ENCODE results near the gene TEAD1.

Gene TEAD1

GRCh38 chr11:12905435-12905834 lies 231.2 kb downstream of the TEAD1 start:
- no peak overlapping the region for H3K27ac ChIP-seq
- DNase-seq (ENCODE audit: low spot score), result no peak
- CTCF ChIA-PET, result no interaction called here
- TF ChIP-seq, protein P1, sequence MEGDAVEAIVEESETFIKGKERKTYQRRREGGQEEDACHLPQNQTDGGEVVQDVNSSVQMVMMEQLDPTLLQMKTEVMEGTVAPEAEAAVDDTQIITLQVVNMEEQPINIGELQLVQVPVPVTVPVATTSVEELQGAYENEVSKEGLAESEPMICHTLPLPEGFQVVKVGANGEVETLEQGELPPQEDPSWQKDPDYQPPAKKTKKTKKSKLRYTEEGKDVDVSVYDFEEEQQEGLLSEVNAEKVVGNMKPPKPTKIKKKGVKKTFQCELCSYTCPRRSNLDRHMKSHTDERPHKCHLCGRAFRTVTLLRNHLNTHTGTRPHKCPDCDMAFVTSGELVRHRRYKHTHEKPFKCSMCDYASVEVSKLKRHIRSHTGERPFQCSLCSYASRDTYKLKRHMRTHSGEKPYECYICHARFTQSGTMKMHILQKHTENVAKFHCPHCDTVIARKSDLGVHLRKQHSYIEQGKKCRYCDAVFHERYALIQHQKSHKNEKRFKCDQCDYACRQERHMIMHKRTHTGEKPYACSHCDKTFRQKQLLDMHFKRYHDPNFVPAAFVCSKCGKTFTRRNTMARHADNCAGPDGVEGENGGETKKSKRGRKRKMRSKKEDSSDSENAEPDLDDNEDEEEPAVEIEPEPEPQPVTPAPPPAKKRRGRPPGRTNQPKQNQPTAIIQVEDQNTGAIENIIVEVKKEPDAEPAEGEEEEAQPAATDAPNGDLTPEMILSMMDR (conservative IDR thresholded peaks at IDR 0.05; ENCODE audit: low read depth), result no peak
- POLR2A ChIA-PET (ENCODE audit: low non-redundant PET), result no interaction called here

DNA sequence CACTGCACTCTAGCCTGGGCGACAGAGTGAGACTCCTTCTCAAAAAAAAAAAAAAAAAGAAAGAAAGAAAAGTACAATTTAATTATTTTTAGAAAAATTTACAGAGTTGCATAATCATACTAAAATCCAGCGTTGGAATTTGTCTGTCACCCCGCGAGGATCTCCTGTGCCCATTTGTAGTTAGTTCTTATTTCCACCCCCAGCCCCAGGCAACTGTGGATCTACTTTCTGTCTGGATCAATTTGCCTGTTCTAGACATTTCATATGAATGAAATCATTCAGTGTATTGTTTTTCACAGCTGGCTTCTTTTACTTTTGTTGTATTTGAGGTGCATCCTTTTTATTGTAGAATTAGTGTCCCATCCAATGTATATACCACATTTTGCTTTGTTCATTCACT lies 232.3 kb downstream of the TEAD1 start:
- ChIA-PET POLR2A (ENCODE audit: low non-redundant PET) (no interaction called here), CTCF (interaction anchor here (0.6 kb wide), 1 partner anchor 11 kb away, joined by 5 read pairs; no protein-coding TSS in a partner anchor)
- no peak overlapping the region for H3K27ac ChIP-seq
- DNase-seq (ENCODE audit: low spot score), result no peak
- TF ChIP-seq, protein P1 (conservative IDR thresholded peaks at IDR 0.05; ENCODE audit: low read depth), result no peak

DNA sequence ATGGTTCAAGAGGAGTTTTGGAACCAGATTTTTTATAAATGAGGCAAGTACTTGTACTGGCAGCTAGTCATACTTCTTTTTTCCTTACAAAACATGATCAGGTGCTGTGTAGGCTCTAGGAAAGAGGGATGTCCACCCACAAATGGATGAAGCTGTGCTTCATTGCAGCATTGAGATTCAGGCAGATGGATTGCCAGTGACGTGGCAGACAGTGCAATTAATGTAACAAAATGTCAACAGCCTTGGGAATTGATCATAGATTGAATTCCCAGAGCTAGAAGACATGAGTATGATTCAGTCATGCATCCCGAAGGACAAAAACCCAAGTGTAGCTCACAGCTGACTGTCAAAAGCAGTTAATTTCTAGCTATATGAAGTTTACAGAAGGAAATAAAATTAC lies 235.7 kb downstream of the TEAD1 start:
- POLR2A ChIA-PET (ENCODE audit: low non-redundant PET), result no interaction called here
- no peak overlapping the region for H3K27ac ChIP-seq
- TF ChIP-seq, protein P1 (conservative IDR thresholded peaks at IDR 0.05; ENCODE audit: low read depth), result no peak
- DNase-seq (ENCODE audit: low spot score), result no peak
- CTCF ChIA-PET, result no interaction called here

- H3K27ac ChIP-seq, result no peak overlapping the region; the same call in 1 of the 2 replicates
- DNase-seq (ENCODE audit: low spot score), result peak; percentile 26
- TF ChIP-seq, protein P1 (conservative IDR thresholded peaks at IDR 0.05; ENCODE audit: low read depth), result peak; percentile 35; the same call in 1 of the 2 replicates
- ChIA-PET CTCF (interaction anchor here (0.5 to 1.1 kb wide), 6 partner anchors 15 to 270 kb away, joined by 3 to 4 read pairs (median 3); no protein-coding TSS in a partner anchor), POLR2A (ENCODE audit: low non-redundant PET) (no interaction called here)
Observed at GRCh38 chr11:12914400-12914912, 240.2 kb downstream of the TEAD1 start.

DNA sequence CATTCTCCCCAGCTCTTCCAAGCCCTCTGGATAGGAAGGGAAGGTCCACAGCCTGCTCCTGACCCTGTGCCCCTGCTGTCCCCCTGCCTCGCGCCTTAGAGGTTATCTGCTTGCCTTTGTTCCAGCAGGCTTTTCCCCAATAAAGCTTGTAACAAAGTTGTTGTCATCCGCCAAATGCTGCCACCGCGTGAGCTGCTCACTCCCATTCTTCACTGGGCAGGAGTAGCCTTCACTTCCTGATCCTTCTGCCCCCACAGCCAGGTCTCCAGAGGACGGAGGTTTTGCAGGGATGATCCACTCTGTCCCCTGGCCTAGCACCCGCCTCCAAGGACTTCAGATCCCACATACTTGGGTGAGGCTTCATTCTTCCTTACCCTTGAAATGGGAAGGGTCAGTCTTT lies 240.9 kb downstream of the TEAD1 start:
- DNase-seq (ENCODE audit: low spot score), result no peak
- ChIA-PET POLR2A (ENCODE audit: low non-redundant PET) (no interaction called here), CTCF (interaction anchor here (0.6 to 1.1 kb wide), 3 partner anchors 12 to 59 kb away, joined by 3 to 4 read pairs (median 3); no protein-coding TSS in a partner anchor)
- TF ChIP-seq, protein P1 (conservative IDR thresholded peaks at IDR 0.05; ENCODE audit: low read depth), result no peak
- H3K27ac ChIP-seq, result no peak overlapping the region; the same call in 1 of the 2 replicates

DNA sequence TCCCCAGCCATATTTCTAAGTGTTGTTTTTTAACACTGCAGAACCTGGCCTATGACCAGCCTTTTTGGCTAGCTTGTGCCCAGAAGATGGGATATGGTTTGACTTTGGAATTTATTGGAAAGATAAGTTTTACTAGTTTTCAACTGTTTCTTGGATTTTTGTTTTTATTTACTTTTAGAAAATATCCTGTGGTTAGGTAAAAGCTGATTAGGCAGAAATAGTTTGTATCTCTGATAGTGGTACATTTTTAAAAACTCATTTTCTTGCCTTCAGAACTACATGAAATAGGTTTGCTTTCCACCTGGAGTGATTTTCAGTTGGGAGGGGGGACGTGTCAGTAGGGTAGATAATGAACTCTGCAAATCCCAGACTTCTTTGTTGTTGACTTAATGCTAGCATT lies 243.6 kb downstream of the TEAD1 start:
- ChIA-PET CTCF (interaction anchor here (1.0 kb wide), 1 partner anchor 11 kb away, joined by 5 read pairs; no protein-coding TSS in a partner anchor), POLR2A (ENCODE audit: low non-redundant PET) (no interaction called here)

More for the DNA sequence above, 243.6 kb downstream of the TEAD1 start:
- TF ChIP-seq, protein P1 (conservative IDR thresholded peaks at IDR 0.05; ENCODE audit: low read depth), result no peak
- no peak for DNase-seq (ENCODE audit: low spot score)
- H3K27ac ChIP-seq, result no peak overlapping the region

Data from RWPE1 (cell line).